Calu3 (cell line): ENCODE data around the gene HOXB1. TPM values are rescaled to one million over a fixed set of nuclear protein-coding genes. Genes with fewer than 3 reads are reported as not detected.

ENCODE experiments used
- BruUV-seq: library from RNA; stranded (reverse); fragments of 400-500 nt; replicated peaks from 2 replicates; lab custom pipeline; 2021; lab: Mats Ljungman, UMichigan
- CTCF ChIA-PET: fragments of 300-600 bp; sonication (Branson Sonifier 250); formaldehyde crosslinking; loops from one replicate; lab custom pipeline; 2022; ENCODE audit warnings: antibody characterized with exemption; lab: Charles Lee
- DNase-seq: peaks from one replicate; pipeline ENCODE4 v3.0.0; 2022
- H3K27ac Mint-ChIP-seq: one replicate; pipeline ENCODE4 v1.8.0; 2022; ENCODE audit warnings: mixed read lengths; ENCODE audit not compliant: unreplicated experiment
- H3K27me3 Mint-ChIP-seq: one replicate; pipeline ENCODE4 v1.8.0; 2022; ENCODE audit warnings: mixed read lengths; ENCODE audit not compliant: unreplicated experiment
- H3K36me3 Mint-ChIP-seq: one replicate; pipeline ENCODE4 v1.8.0; 2022; ENCODE audit warnings: mild to moderate bottlenecking, moderate library complexity, mixed read lengths; ENCODE audit not compliant: insufficient read depth, unreplicated experiment
- H3K4me1 Mint-ChIP-seq: one replicate; pipeline ENCODE4 v1.8.0; 2022; ENCODE audit warnings: mild to moderate bottlenecking, low read depth, mixed read lengths; ENCODE audit not compliant: unreplicated experiment
- H3K4me3 Mint-ChIP-seq: one replicate; pipeline ENCODE4 v1.8.0; 2022; ENCODE audit warnings: mild to moderate bottlenecking, low read depth, moderate library complexity, mixed read lengths; ENCODE audit not compliant: unreplicated experiment
- H3K9me3 Mint-ChIP-seq: one replicate; pipeline ENCODE4 v1.8.0; 2022; ENCODE audit warnings: low read depth, mixed read lengths; ENCODE audit not compliant: unreplicated experiment
- CTCF ChIP-seq: fragments of 200-600 bp; IDR thresholded peaks from one replicate; pipeline ENCODE4 v1.8.0; 2022; ENCODE audit warnings: antibody characterized with exemption; ENCODE audit not compliant: unreplicated experiment
- intact Hi-C: fragments of 100-400 bp; cut with micrococcal nuclease; formaldehyde crosslinking; loops from one replicate; pipeline ENCODE4 v1.10.0; 2022; ENCODE audit not compliant: unreplicated experiment
- total RNA-seq: library from RNA; stranded (reverse); gene quantifications from 2 replicates; pipeline ENCODE4 v1.2.3, GENCODE V29; 2022

HOXB1 gene
- total RNA-seq, 1 experiment from 2014 or later, result not detected

DNA sequence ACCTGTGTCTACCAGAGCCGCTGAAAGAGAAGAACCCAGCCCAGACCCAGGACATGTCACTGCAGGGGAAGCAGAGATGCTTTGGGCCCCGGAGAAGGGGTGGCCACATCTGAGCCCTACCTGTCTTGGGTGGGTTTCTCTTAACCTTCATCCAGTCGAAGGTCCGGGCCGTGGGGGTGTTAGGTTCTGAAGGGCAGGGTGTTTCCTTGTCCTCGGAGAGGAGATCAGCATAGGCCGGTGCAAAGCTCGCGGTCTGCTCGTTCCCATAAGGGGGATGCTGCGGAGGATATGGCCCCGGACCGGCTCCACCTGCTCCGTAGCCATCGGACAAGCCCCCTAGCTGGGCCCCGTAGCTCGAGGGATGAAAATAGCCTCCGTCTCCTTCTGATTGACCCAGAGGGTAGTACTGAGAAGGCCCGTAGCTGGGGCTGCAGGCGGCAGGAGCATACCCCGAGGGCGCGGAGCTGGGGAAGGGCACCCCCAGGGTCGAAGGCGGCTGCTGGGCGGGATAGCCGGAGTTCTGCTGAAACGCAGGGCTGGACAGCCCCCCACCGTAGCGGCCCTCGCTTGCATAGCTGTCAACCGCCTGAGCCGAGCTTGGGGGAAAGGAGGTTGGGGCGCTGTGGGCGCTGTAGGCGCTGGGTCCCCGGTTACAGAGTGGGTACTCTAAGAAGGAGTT is 464 bp downstream of the HOXB1 start:
- intact Hi-C loops, result no loop called here
- no peak for TF ChIP-seq CTCF
- no TSS peak for BruUV-seq
- Mint-ChIP-seq H3K4me3 (no peak overlapping the region), H3K4me1 (no peaks in the 10 kb centered on the region), H3K27me3 (peaks cover 56% of the 10 kb centered on the region), H3K9me3 (no peaks in the 10 kb centered on the region), H3K27ac (no peak overlapping the region), H3K36me3 (no peaks in the 10 kb centered on the region)
- DNase-seq, result no peak
- CTCF ChIA-PET, result no interaction called here

GRCh38 chr17:48529683-48530009 is 1.2 kb downstream of the HOXB1 start:
- Mint-ChIP-seq H3K27ac (no peak overlapping the region), H3K9me3 (no peaks in the 10 kb centered on the region), H3K4me3 (no peak overlapping the region), H3K27me3 (peaks cover 63% of the 10 kb centered on the region), H3K4me1 (no peaks in the 10 kb centered on the region), H3K36me3 (no peaks in the 10 kb centered on the region)
- TF ChIP-seq CTCF, result no peak
- intact Hi-C loops, result no loop called here
- no TSS peak for BruUV-seq
- CTCF ChIA-PET, result interaction anchor here (0.7 kb wide), 2 partner anchors 60 to 733 kb away, joined by 5 read pairs; no protein-coding TSS in a partner anchor
- no peak for DNase-seq

DNA sequence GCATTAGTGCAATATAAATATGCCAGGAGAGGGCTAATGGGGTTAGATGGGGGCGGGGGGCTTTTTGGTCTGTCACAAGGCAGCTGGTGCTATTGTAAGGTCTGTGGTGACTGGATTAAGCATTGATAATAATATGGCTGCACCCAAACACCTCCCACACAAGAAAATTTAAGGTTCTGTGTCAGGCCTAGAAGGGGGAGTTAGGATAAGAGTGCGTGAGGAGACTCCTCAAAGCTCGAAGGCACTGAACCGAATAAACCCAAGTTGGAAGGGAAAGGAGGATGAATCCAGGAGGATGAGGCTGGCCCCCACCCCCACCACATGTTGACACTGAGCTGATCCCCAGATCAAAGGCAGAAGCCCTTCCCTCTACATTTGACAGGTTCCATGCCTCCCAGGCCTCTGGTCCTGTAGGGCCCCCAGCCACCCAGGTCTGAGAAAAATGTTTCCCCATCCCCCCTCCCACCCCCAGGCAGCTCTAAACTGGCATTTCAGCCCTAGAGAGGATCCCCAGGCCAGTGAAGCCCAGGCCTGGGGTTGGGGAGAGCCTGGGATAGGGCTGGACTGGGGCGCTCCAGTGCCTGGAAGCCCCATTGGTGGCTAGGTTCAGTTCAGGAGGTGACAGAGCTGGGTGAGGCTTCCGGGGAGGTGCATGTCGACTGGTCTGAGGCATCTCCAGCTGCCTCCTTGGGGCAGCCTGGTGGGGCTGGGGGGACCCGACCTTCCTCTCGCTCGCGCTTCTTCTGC is 1.7 kb downstream of the HOXB1 start:
- no TSS peak for BruUV-seq
- no peak for TF ChIP-seq CTCF
- intact Hi-C loops, result no loop called here
- peaks cover 68% of the 10 kb centered on the region for H3K27me3 Mint-ChIP-seq
- DNase-seq, result no peak
- CTCF ChIA-PET, result interaction anchor here (0.7 kb wide), 2 partner anchors 59 to 734 kb away, joined by 5 read pairs; no protein-coding TSS in a partner anchor
- H3K4me3 Mint-ChIP-seq, result no peak overlapping the region
- no peaks in the 10 kb centered on the region for H3K9me3 Mint-ChIP-seq
- H3K36me3 Mint-ChIP-seq, result no peaks in the 10 kb centered on the region
- no peak overlapping the region for H3K27ac Mint-ChIP-seq
- no peaks in the 10 kb centered on the region for H3K4me1 Mint-ChIP-seq

DNA sequence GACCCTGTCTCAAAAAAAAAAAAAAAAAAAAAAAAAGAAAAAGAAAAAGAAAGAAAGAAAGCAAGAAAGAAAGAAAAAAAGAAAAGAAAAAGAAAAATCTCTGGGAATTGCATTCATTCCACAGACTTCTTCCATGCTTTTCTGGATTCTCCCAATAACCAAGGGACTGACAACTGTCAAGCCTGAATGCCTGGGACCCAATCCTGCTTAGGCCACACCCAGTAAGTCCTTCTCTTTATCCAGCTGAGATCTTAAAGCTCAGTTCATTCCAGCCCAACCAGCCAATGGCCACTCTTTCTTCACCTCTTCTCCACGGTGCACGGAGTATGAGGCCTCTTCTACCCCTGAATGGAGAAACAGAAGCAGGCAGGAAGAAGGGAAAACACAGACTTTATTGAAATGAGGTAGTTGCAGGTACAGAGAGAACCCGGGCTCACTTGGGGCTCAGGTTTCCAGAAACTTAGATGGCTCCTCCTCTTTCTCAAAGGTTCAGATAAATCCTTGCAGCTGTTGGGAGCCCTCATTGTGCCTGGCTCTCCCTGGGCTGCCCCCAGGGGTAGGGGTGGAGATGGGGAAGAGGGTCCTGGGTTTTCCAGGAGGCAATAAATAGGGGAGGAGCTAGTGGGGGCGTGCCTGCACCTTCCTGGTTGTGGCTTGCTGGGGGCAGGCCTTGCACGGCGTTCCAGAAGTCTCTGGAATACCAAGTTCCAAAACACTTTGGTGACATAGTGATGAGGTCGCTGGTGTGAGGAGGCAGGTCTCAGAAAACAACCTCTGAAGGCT is 2.5 kb downstream of the HOXB1 start:
- no peaks in the 10 kb centered on the region for H3K4me1 Mint-ChIP-seq
- no peak overlapping the region for H3K27ac Mint-ChIP-seq
- CTCF ChIA-PET, result interaction anchor here (0.6 kb wide), 1 partner anchor 17 kb away, joined by 4 read pairs; no protein-coding TSS in a partner anchor
- no peak for TF ChIP-seq CTCF
- H3K4me3 Mint-ChIP-seq, result no peak overlapping the region
- intact Hi-C loops, result no loop called here
- no TSS peak for BruUV-seq
- DNase-seq, result no peak
- H3K36me3 Mint-ChIP-seq, result no peaks in the 10 kb centered on the region
- no peaks in the 10 kb centered on the region for H3K9me3 Mint-ChIP-seq
- peaks cover 75% of the 10 kb centered on the region for H3K27me3 Mint-ChIP-seq
